Liver (tissue), 9 donors: ENCODE data around the gene CIB4. TPM values are rescaled to one million over a fixed set of nuclear protein-coding genes. Genes with fewer than 3 reads are reported as not detected.

ENCODE experiments used
- DNase-seq: peaks from one replicate; pipeline ENCODE4 v3.0.0-alpha.2; 2017; ENCODE audit warnings: low spot score
- H3K27ac ChIP-seq, 2 donors: one replicate each; pipeline ENCODE4 v1.7.0; 2013; ENCODE audit warnings: inconsistent platforms in 2 of 2, low read length in 2 of 2, control low read depth in 1 of 2, low read depth in 1 of 2, mild to moderate bottlenecking in 1 of 2
- H3K27me3 ChIP-seq, 4 donors: one replicate each; pipeline versions ENCODE4 v1.6.1 to v1.7.0; 2013; ENCODE audit warnings: low read length in 3 of 4, inconsistent platforms in 1 of 4, mild to moderate bottlenecking in 1 of 4, moderate library complexity in 1 of 4; ENCODE audit not compliant: control insufficient read depth in 4 of 4, insufficient read depth in 4 of 4
- H3K36me3 ChIP-seq, 4 donors: one replicate each; pipeline versions ENCODE4 v1.6.1 to v1.7.0; 2013; ENCODE audit warnings: low read length in 3 of 4, mild to moderate bottlenecking in 3 of 4, low read depth in 1 of 4, moderate library complexity in 1 of 4; ENCODE audit not compliant: control insufficient read depth in 4 of 4, insufficient read depth in 3 of 4
- H3K4me1 ChIP-seq, 4 donors: one replicate each; pipeline versions ENCODE4 v1.6.1 to v1.7.0; 2013; ENCODE audit warnings: low read length in 3 of 4, mild to moderate bottlenecking in 3 of 4, moderate library complexity in 1 of 4; ENCODE audit not compliant: control insufficient read depth in 4 of 4, insufficient read depth in 4 of 4
- H3K4me3 ChIP-seq, 3 donors: one replicate each; pipeline versions ENCODE4 v1.6.1 to v1.7.0; 2013; ENCODE audit warnings: low read length in 3 of 3, control low read depth in 1 of 3, low read depth in 1 of 3, mild to moderate bottlenecking in 1 of 3
- H3K9ac ChIP-seq, 2 donors: one replicate each; pipeline ENCODE4 v1.7.0; 2013; ENCODE audit warnings: low read length in 2 of 2, mild to moderate bottlenecking in 2 of 2, moderate library complexity in 2 of 2, control low read depth in 1 of 2, low read depth in 1 of 2
- H3K9me3 ChIP-seq, 4 donors: one replicate each; pipeline versions ENCODE4 v1.6.1 to v1.7.0; 2013; ENCODE audit warnings: low read length in 3 of 4; ENCODE audit not compliant: control insufficient read depth in 4 of 4
- ATF3 ChIP-seq: IDR thresholded peaks from 2 replicates; pipeline ENCODE4 v1.6.1; 2016; ENCODE audit warnings: antibody characterized with exemption
- CTCF ChIP-seq: fragments of 150-350 bp; IDR thresholded peaks from 2 replicates; pipeline ENCODE4 v1.5.1; 2017; ENCODE audit warnings: improper control_type of control experiment, low read depth, low read length; ENCODE audit not compliant: missing input control
- EGR1 ChIP-seq, 2 donors: IDR thresholded peaks; 2 replicates each; pipeline ENCODE4 v1.6.1; 2016 to 2018; ENCODE audit warnings: antibody characterized with exemption in 2 of 2, low read depth in 2 of 2
- FOXA1 ChIP-seq: IDR thresholded peaks from 2 replicates; pipeline ENCODE4 v1.6.1; 2016; ENCODE audit warnings: antibody characterized with exemption
- FOXA2 ChIP-seq: IDR thresholded peaks from 2 replicates; pipeline ENCODE4 v1.6.1; 2016; ENCODE audit warnings: antibody characterized with exemption
- GABPA ChIP-seq, 2 donors: IDR thresholded peaks in 1 of 2; conservative IDR thresholded peaks in 1 of 2; 2 replicates each; pipeline ENCODE4 v1.6.1; 2016; ENCODE audit warnings: antibody characterized with exemption in 2 of 2, mild to moderate bottlenecking in 1 of 2, moderate library complexity in 1 of 2
- HNF4A ChIP-seq, 2 donors: conservative IDR thresholded peaks; 2 replicates each; pipeline ENCODE4 v1.6.1; 2016; ENCODE audit warnings: antibody characterized with exemption in 2 of 2, mild to moderate bottlenecking in 2 of 2
- JUND ChIP-seq, 2 donors: IDR thresholded peaks; 2 replicates each; pipeline ENCODE4 v1.6.1; 2016; ENCODE audit warnings: antibody characterized with exemption in 2 of 2
- MAX ChIP-seq: IDR thresholded peaks from 2 replicates; pipeline ENCODE4 v1.6.1; 2016; ENCODE audit warnings: antibody characterized with exemption
- NR2F2 ChIP-seq: IDR thresholded peaks from 2 replicates; pipeline ENCODE4 v1.6.1; 2016; ENCODE audit warnings: antibody characterized with exemption
- REST ChIP-seq: IDR thresholded peaks from 2 replicates; pipeline ENCODE4 v1.6.1; 2016; ENCODE audit warnings: antibody characterized with exemption, mild to moderate bottlenecking
- RXRA ChIP-seq, 2 donors: IDR thresholded peaks; 2 replicates each; pipeline ENCODE4 v1.6.1; 2017 to 2018; ENCODE audit warnings: antibody characterized with exemption in 2 of 2, mild to moderate bottlenecking in 1 of 2
- TAF1 ChIP-seq: conservative IDR thresholded peaks from 2 replicates; pipeline ENCODE4 v1.6.1; 2016; ENCODE audit warnings: antibody characterized with exemption, mild to moderate bottlenecking
- WGBS: extraction: QIAGEN DNeasy Blood & Tissue Kit; methylation state at CpG from one replicate; pipeline ENCODE4 v1.1.7; 2013; 5-methylcytosine and 5-hydroxymethylcytosine counted together
- polyA plus RNA-seq, 2 donors: library from polyadenylated mRNA; stranded (reverse) in 1 of 2; unstranded in 1 of 2; fragments of 200-250 nt in 1 of 2; fragments of >200 nt in 1 of 2; fragmentation: Nextera tagmentation in 1 of 2; extraction: Ambion mirVana in 1 of 2; gene quantifications; one replicate each; pipeline versions ENCODE4 v1.2.1 to v1.2.3, GENCODE V29; 2013 to 2015
- total RNA-seq, 2 donors: library from RNA; depleted of rRNA; stranded (reverse); fragments of >200 nt; gene quantifications; one replicate each; pipeline ENCODE4 v1.2.3, GENCODE V29; 2014
- donor health status: healthy.
- donor health status: healthy.
- donor health status: healthy.
- donor health status: healthy.
- donor health status: healthy.

Gene CIB4
- total and polyA plus RNA-seq, 4 donors = not detected

GRCh38 chr2:26685989-26686839 is 45.0 kb upstream of the CIB4 start (continued):
- TF ChIP-seq CTCF (no peak), ATF3 (no peak), HNF4A (conservative IDR thresholded peaks at IDR 0.05) (no peak), RXRA (IDR thresholded peaks at IDR 0.05) (no peak), FOXA2 (no peak)

- Histone ChIP-seq H3K27ac (no peak overlapping the region), H3K9me3 (no peaks in the 10 kb centered on the region), H3K4me3 (no peak overlapping the region), H3K27me3 (peaks cover 0 to 4% (median 0%) of the 10 kb centered on the region in 4 donors), H3K9ac (no peak overlapping the region), H3K36me3 (no peaks in the 10 kb centered on the region), H3K4me1 (no peaks in the 10 kb centered on the region)
- no peak for TF ChIP-seq CTCF
- WGBS = 84% methylated on average over 5 of the region's 5 CpGs
- no peak for DNase-seq
Observed at GRCh38 chr2:26685341-26685740, 44.2 kb upstream of the CIB4 start.

GRCh38 chr2:26683583-26683982 is 42.4 kb upstream of the CIB4 start:
- H3K27me3 ChIP-seq = peaks cover 0 to 4% (median 0%) of the 10 kb centered on the region in 4 donors
- no peaks in the 10 kb centered on the region for H3K4me1 ChIP-seq
- TF ChIP-seq JUND (IDR thresholded peaks at IDR 0.05) = no peak
- no peak for TF ChIP-seq TAF1
- TF ChIP-seq RXRA (IDR thresholded peaks at IDR 0.05) = no peak
- no peak for TF ChIP-seq FOXA1
- no peaks in the 10 kb centered on the region for H3K36me3 ChIP-seq
- H3K27ac ChIP-seq = no peak overlapping the region
- H3K9ac ChIP-seq = no peak overlapping the region
- H3K4me3 ChIP-seq = no peak overlapping the region
- H3K9me3 ChIP-seq = no peaks in the 10 kb centered on the region
- 84% methylated on average over 6 of the region's 6 CpGs for WGBS
- no peak for DNase-seq

GRCh38 chr2:26682155-26682554 is 41.0 kb upstream of the CIB4 start:
- Histone ChIP-seq H3K27ac (no peak overlapping the region), H3K9me3 (peaks cover 0 to 5% (median 2%) of the 10 kb centered on the region in 4 donors), H3K4me1 (no peaks in the 10 kb centered on the region), H3K36me3 (no peaks in the 10 kb centered on the region), H3K27me3 (peaks cover 0 to 4% (median 0%) of the 10 kb centered on the region in 4 donors), H3K9ac (no peak overlapping the region), H3K4me3 (no peak overlapping the region)
- DNase-seq = no peak
- WGBS = 89% methylated on average over 8 of the region's 8 CpGs
- TF ChIP-seq FOXA1 (no peak), EGR1 (IDR thresholded peaks at IDR 0.05; ENCODE audit: low read depth in 2 of 2) (no peak), ATF3 (no peak), REST (no peak), NR2F2 (no peak), FOXA2 (no peak), RXRA (IDR thresholded peaks at IDR 0.05) (no peak), GABPA (IDR thresholded peaks at IDR 0.05 in 1 of 2, conservative IDR thresholded peaks at IDR 0.05 in 1 of 2) (no peak), JUND (IDR thresholded peaks at IDR 0.05) (no peak), MAX (no peak), HNF4A (conservative IDR thresholded peaks at IDR 0.05) (no peak)
